HG03095 (cell line): ENCODE data around the gene MBD3L2B.

Source experiments
- ATAC-seq: cut with Tn5 transposase; IDR thresholded peaks from one replicate; pipeline ENCODE4 v1.9.1; 2021; ENCODE audit warnings: moderate library complexity; ENCODE audit not compliant: unreplicated experiment

The MBD3L2B gene

GRCh38 chr19:7013678-7014077 lies 7.6 kb downstream of the MBD3L2B start:
- no peak for ATAC-seq

- ATAC-seq = no peak
Measured at GRCh38 chr19:7010722-7011593, 10.3 kb downstream of the MBD3L2B start.

GRCh38 chr19:7007859-7008258 lies 13.4 kb downstream of the MBD3L2B start:
- ATAC-seq = no peak

GRCh38 chr19:7006135-7006704 lies 15.0 kb downstream of the MBD3L2B start:
- ATAC-seq = no peak

GRCh38 chr19:7004313-7004931 lies 16.8 kb downstream of the MBD3L2B start:
- ATAC-seq = no peak

- ATAC-seq = no peak
Measured at GRCh38 chr19:7000816-7001215, 20.4 kb downstream of the MBD3L2B start.

GRCh38 chr19:7000333-7000732 lies 20.9 kb downstream of the MBD3L2B start:
- ATAC-seq = no peak

GRCh38 chr19:6999933-7000332 lies 21.3 kb downstream of the MBD3L2B start:
- ATAC-seq = no peak

- no peak for ATAC-seq
Measured at GRCh38 chr19:6997679-6998445, 23.4 kb downstream of the MBD3L2B start.

GRCh38 chr19:6996810-6997209 lies 24.4 kb downstream of the MBD3L2B start:
- no peak for ATAC-seq

GRCh38 chr19:6995054-6995453 lies 26.2 kb downstream of the MBD3L2B start:
- ATAC-seq = no peak

- no peak for ATAC-seq
Measured at GRCh38 chr19:6988257-6988656, 33.0 kb downstream of the MBD3L2B start.

GRCh38 chr19:6987850-6988249 lies 33.4 kb downstream of the MBD3L2B start:
- ATAC-seq = no peak

GRCh38 chr19:6983448-6983847 lies 37.8 kb downstream of the MBD3L2B start:
- ATAC-seq = no peak

GRCh38 chr19:6979399-6979798 lies 41.8 kb downstream of the MBD3L2B start:
- ATAC-seq = no peak

GRCh38 chr19:6976197-6976596 lies 45.0 kb downstream of the MBD3L2B start:
- no peak for ATAC-seq

GRCh38 chr19:6971366-6971765 lies 49.9 kb downstream of the MBD3L2B start:
- ATAC-seq = no peak

- no peak for ATAC-seq
Measured at GRCh38 chr19:6970443-6970842, 50.8 kb downstream of the MBD3L2B start.

- no peak for ATAC-seq
Measured at GRCh38 chr19:6970021-6970420, 51.2 kb downstream of the MBD3L2B start.

GRCh38 chr19:6969490-6969889 lies 51.7 kb downstream of the MBD3L2B start:
- ATAC-seq = no peak
